Skin epidermis (tissue), 12 donors: ENCODE measurements around the gene COL24A1.
"Not testable (repeated sequence)": the region's sequence is repeated elsewhere in the genome, so short reads cannot be mapped to it uniquely, and the experiment has no call there.

Experiments used
- H3K27ac ChIP-seq, 21 experiments: fragments of 200-600 bp; sonication (generic) in 11 of 21; one replicate each; pipeline ENCODE4 v1.5.0; 2020; ENCODE audit warnings: mild to moderate bottlenecking in 3 of 21, inconsistent platforms in 2 of 21, moderate library complexity in 2 of 21
- H3K4me3 ChIP-seq, 7 experiments: fragments of 200-600 bp; sonication (generic) in 2 of 7; one replicate each; pipeline ENCODE4 v1.5.0; 2020; ENCODE audit warnings: inconsistent platforms in 2 of 7, mild to moderate bottlenecking in 2 of 7, moderate library complexity in 1 of 7

The COL24A1 gene

DNA sequence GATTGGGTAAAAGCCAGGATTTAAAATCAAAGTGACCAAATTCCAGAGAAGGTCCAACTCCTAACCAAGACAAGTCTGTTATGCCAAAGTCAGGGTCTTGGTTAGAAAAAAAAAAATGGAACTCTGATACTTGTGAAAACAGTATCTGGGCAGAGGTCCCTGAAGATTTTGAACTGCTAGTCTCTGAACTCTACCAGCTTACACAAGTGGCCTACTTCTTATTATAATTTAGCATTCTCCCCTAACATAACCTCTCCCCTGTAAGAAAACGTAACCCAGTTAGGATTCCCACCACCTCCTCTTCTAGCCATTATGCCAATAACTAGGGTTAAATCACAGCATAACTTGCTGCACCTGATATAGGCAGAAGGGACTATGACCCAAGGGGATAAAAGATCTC lies 220.5 kb downstream of the COL24A1 start:
- Histone ChIP-seq H3K27ac (no peak overlapping the region), H3K4me3 (no peak overlapping the region)

DNA sequence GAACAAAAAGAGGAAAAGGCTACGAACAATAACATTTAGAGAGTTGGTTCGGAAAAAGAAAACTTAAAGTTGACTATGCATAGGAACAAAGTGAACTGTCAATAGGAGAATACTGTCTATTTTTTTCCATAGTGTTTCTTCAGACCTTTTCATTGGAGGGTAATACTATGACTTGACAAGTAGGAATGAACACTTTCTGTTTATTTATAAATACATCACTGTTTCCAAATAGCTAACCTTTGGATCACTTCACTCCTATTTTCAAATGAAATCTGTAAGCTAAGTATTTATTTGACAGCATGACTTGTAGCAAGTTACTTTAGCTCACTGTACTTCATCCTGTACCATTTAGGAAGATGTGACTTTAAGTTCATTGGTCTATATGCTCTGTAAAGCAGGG lies 221.3 kb downstream of the COL24A1 start:
- no peak overlapping the region for H3K27ac ChIP-seq
- H3K4me3 ChIP-seq = no peak overlapping the region

- Histone ChIP-seq H3K4me3 (no peak overlapping the region), H3K27ac (peak overlapping the region in 1 of 21 experiments; percentile 3)
Observed at GRCh38 chr1:85934516-85934915, 222.1 kb downstream of the COL24A1 start.

DNA sequence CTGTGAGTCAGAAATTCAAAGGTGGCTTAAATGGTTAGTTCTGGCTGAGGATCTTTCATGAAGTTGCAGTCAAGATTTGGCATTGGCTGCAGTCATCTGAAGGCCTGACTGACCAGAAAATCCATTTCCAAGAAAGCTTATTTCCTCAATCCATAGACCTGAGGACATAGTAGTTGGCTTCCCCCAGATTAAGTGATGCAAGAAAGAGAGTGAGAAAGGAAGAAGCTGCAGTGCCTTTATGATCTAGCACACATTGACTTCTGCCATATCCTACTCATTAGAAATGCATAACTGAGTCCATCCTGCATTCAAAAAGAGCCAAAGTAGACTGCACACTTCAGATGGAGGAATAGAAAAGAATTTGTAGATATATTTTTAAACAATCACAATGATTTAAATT lies 222.6 kb downstream of the COL24A1 start:
- H3K4me3 ChIP-seq = no peak overlapping the region
- no peak overlapping the region for H3K27ac ChIP-seq

DNA sequence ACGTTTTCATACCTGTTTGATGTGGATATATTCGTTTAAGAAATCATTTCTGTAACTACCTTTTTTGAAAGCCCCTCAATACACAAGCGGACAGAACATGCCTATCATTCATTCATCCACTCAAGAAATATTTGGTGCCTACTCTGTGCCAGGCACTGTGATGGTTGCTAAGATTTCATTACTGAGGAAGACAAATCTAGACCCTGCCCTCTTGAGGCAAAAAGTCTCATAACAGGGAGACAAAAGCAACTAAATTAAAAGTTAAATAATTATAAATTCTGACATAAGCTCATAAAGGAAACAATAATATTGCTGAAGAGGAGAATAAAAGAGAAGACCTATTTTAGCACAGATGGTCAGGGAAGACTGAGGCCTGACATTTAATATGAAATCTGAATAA lies 244.8 kb downstream of the COL24A1 start:
- no peak overlapping the region for H3K4me3 ChIP-seq

GRCh38 chr1:85900921-85901320 lies 255.7 kb downstream of the COL24A1 start:
- Histone ChIP-seq H3K27ac (no peak overlapping the region), H3K4me3 (no peak overlapping the region)

More for the DNA sequence above, 244.8 kb downstream of the COL24A1 start:
- H3K27ac ChIP-seq = no peak overlapping the region

DNA sequence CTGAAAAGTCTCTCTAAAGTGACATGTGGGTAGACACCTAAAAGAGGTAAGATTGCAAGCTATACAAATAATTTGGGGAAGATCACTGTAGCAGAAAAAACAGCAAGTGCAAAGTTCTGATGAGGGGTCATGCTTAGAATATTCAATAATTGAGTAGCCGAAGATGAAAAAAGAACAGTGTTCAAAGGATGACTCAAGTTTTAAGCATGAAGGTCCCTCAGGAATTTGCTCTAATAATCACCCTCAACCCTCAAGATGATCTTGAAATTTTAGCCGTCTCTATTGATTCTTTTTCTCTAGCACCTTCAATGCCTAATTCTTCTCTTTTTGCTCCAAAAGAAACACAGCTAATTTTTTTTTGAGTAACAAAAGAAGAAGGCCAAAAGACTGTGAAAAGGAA lies 257.7 kb downstream of the COL24A1 start:
- no peak overlapping the region for H3K4me3 ChIP-seq

GRCh38 chr1:85894651-85895050 lies 261.9 kb downstream of the COL24A1 start:
- no peak overlapping the region for H3K4me3 ChIP-seq
- H3K27ac ChIP-seq = no peak overlapping the region

More for the DNA sequence above, 257.7 kb downstream of the COL24A1 start:
- no peak overlapping the region for H3K27ac ChIP-seq

GRCh38 chr1:85892366-85892765 lies 264.2 kb downstream of the COL24A1 start:
- no peak overlapping the region for H3K27ac ChIP-seq

DNA sequence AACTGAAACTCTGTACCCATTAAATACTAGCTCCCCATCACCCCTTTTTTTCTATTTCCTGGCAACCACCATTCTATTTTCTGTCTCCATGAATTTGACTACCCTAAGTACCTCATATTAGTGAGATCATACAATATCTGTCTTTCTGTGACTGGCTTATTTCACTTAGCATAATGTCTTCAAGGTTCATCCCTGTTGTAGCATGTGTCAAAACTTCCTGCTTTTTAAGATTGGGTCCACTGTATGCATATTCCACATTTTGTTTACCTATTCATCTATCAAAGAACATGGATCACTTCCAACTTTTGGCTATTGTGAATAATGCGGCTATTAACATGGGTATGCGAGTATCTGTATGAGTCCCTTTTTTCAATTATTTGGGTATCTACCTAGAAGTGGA lies 266.7 kb downstream of the COL24A1 start:
- Histone ChIP-seq H3K27ac (no peak overlapping the region), H3K4me3 (no peak overlapping the region)

More at GRCh38 chr1:85892366-85892765, 264.2 kb downstream of the COL24A1 start:
- no peak overlapping the region for H3K4me3 ChIP-seq

- no peak overlapping the region for H3K4me3 ChIP-seq
- H3K27ac ChIP-seq = no peak overlapping the region
Observed at GRCh38 chr1:85888921-85889320, 267.7 kb downstream of the COL24A1 start.

DNA sequence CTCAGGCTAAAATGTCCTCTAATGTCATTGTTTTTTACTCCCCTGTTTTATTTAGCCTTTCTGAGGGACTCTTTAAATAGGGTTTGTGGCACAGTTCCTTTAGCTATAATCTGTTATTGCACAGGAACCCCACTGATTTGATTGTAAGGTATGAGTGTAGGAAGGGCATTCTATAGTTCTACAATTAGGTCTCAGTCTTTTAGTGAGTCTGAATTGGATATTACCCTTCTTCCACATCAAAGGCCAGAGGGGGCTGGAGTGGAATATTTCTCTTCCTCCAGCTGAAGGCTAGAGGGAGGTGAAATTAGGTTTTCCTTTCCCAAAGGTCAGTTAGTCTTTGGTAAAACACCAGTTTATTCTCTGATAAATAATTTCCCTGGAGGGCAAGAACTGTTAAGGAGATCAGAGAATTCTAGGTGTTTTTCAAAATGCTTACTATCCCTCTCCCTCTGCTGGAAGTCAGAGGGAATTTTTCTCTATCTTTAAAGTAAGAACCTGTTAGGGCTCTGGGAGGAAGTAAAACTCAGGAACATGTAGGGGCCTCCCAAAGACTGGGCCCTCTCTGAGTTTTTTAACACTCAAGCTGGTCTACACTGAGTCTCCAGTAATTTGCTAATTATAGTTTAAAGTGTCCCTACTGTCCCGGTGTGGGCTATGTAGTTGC lies 272.1 kb downstream of the COL24A1 start:
- H3K4me3 ChIP-seq = no peak overlapping the region
- H3K27ac ChIP-seq = no peak overlapping the region

DNA sequence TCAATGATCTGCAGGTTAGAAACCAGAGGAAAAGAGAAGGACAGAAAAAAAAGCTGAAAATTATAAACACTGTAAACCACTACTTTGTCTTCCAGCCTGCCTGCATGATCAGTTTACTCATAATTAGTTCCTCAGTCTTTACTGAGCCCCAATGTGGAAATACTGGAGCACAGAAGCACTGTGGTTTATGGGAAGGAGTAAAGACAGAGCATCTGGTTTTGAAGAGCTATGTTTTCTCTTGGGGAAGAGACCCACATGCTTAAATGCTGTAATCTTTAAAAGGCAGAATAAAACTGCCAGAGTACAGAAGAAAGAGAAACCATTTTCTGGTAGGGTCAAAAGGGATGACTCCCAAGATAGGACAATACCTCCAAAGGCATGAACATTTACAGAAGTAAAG lies 289.4 kb downstream of the COL24A1 start:
- peak overlapping the region in 2 of 21 experiments; percentile 16 to 37 for H3K27ac ChIP-seq
- no peak overlapping the region for H3K4me3 ChIP-seq

DNA sequence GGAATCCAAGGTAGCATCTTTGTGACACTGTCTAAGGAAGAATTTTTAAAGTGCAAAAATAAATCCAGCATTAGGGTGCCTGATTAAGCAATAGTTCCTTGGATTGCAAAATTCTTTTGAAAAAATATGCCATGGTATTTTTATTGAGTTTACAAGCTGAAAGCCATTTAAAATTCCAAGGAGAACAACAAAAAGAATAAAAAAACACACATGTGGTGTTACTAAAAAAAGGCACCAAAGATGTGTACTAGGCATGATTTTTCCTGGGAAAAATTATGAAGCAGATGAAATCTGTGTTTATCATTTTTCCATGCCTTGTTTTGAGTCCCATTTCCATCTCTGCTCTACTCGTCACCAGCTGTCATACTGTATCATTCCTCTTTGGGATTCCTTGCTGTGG lies 291.4 kb downstream of the COL24A1 start:
- no peak overlapping the region for H3K4me3 ChIP-seq
- H3K27ac ChIP-seq = peak overlapping the region in 2 of 21 experiments; percentile 27 to 82

GRCh38 chr1:85864727-85865126 lies 291.8 kb downstream of the COL24A1 start:
- no peak overlapping the region for H3K4me3 ChIP-seq

DNA sequence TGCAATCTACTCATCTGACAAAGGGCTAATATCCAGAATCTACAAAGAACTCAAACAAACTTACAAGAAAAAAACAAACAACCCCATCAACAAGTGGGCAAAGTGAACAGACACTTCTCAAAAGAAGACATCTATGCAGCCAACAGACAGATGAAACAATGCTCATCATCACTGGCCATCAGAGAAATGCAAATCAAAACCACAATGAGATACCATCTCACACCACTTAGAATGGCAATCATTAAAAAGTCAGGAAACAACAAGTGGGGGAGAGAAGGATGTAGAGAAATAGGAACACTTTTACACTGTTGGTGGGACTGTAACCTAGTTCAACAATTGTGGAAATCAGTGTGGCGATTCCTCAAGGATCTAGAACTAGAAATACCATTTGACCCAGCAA lies 292.9 kb downstream of the COL24A1 start:
- H3K27ac ChIP-seq, H3K4me3 ChIP-seq: not testable (repeated sequence)

More at GRCh38 chr1:85864727-85865126, 291.8 kb downstream of the COL24A1 start:
- H3K27ac ChIP-seq = peak overlapping the region in 1 of 21 experiments; percentile 8

- Histone ChIP-seq H3K27ac (no peak overlapping the region), H3K4me3 (no peak overlapping the region)
Observed at GRCh38 chr1:85862456-85862855, 294.1 kb downstream of the COL24A1 start.

- Histone ChIP-seq H3K4me3 (no peak overlapping the region), H3K27ac (no peak overlapping the region)
Observed at GRCh38 chr1:85857991-85858390, 298.6 kb downstream of the COL24A1 start.

GRCh38 chr1:85850238-85850637 lies 306.3 kb downstream of the COL24A1 start:
- peak overlapping the region in 2 of 21 experiments; percentile 14 to 51 for H3K27ac ChIP-seq
- no peak overlapping the region for H3K4me3 ChIP-seq

- Histone ChIP-seq H3K27ac (peak overlapping the region in 1 of 21 experiments; percentile 51), H3K4me3 (no peak overlapping the region)
Observed at GRCh38 chr1:85849660-85850059, 306.9 kb downstream of the COL24A1 start.

DNA sequence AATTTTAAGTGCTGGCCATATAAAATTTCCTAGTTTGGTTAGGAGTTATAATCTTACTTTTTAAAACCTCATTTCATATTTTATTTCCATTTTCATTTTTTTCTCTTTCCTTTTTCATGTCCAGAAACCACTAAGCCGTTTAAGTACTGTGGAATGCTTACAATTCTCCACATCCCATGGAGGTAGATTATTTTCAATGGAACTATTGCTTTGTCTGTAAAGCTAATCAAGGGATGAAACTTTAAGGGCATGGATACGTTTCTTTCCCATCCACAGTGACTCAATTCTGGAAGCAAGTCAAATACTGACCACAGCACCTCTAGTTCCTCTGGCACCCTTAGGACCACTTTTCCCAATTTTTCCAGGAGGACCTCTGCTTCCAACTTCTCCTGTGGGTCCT lies 309.2 kb downstream of the COL24A1 start:
- Histone ChIP-seq H3K27ac (no peak overlapping the region), H3K4me3 (no peak overlapping the region)

- Histone ChIP-seq H3K4me3 (no peak overlapping the region), H3K27ac (no peak overlapping the region)
Observed at GRCh38 chr1:85846706-85847105, 309.9 kb downstream of the COL24A1 start.
